ENCODE data around the gene MRM2. TPM values are rescaled to one million over a fixed set of nuclear protein-coding genes. Genes with fewer than 3 reads are reported as not detected.

The MRM2 gene
- total and polyA plus RNA-seq, 7 experiments from 2014 or later: 7.1 to 58.3 (median 20.7) TPM

GRCh38 chr7:2215851-2216250 is 26.2 kb downstream of the MRM2 start:
- Mint-ChIP-seq H3K4me1 (peaks cover 0 to 8% (median 0%) of the 10 kb centered on the region in 7 donors), H3K36me3 (peaks cover 14 to 63% (median 27%) of the 10 kb centered on the region in 5 donors), H3K27me3 (no peaks in the 10 kb centered on the region), H3K9me3 (no peaks in the 10 kb centered on the region), H3K27ac (no peak overlapping the region), H3K4me3 (peak overlapping the region in 1 of 10 donors; percentile 8)
- ATAC-seq (no peak), DNase-seq (no peak)
- POLR2A ChIA-PET: no interaction called here
- no peaks in the 10 kb centered on the region for H3K9me3 ChIP-seq (ENCODE audit: control insufficient read depth in 2 of 3, low read length in 3 of 3)
- intact Hi-C loops (cut with micrococcal nuclease): no loop called here
- no peaks in the 10 kb centered on the region for H3K27me3 ChIP-seq (ENCODE audit: control insufficient read depth in 2 of 2, insufficient read depth in 2 of 2, low read length in 2 of 2)
- no peak overlapping the region for H3K27ac ChIP-seq (ENCODE audit: low read depth, low read length)
- H3K4me1 ChIP-seq (ENCODE audit: control insufficient read depth in 2 of 2, insufficient read depth in 2 of 2, low read length in 2 of 2): no peaks in the 10 kb centered on the region
- peaks cover 0 to 97% (median 6%) of the 10 kb centered on the region in 3 experiments for H3K36me3 ChIP-seq (ENCODE audit: control insufficient read depth in 2 of 3, insufficient read depth in 3 of 3, low read length in 3 of 3)
- H3K4me3 ChIP-seq (ENCODE audit: low read length): no peak overlapping the region
- CTCF ChIA-PET: no interaction called here

- Mint-ChIP-seq H3K4me1 (peaks cover 0 to 8% (median 0%) of the 10 kb centered on the region in 7 donors), H3K4me3 (no peak overlapping the region), H3K9me3 (no peaks in the 10 kb centered on the region), H3K27ac (no peak overlapping the region), H3K27me3 (no peaks in the 10 kb centered on the region), H3K36me3 (peaks cover 14 to 60% (median 27%) of the 10 kb centered on the region in 5 donors)
- POLR2A ChIA-PET: interaction anchor here (0.6 kb wide), 1 partner anchor 27 kb away, joined by 4 read pairs; no protein-coding TSS in a partner anchor
- ATAC-seq: peak; percentile 31
- H3K9me3 ChIP-seq (ENCODE audit: control insufficient read depth in 2 of 3, low read length in 3 of 3): no peaks in the 10 kb centered on the region
- H3K36me3 ChIP-seq (ENCODE audit: control insufficient read depth in 2 of 3, insufficient read depth in 3 of 3, low read length in 3 of 3): peaks cover 0 to 89% (median 6%) of the 10 kb centered on the region in 3 experiments
- H3K4me3 ChIP-seq (ENCODE audit: low read length): no peak overlapping the region
- CTCF ChIA-PET: no interaction called here
- H3K27me3 ChIP-seq (ENCODE audit: control insufficient read depth in 2 of 2, insufficient read depth in 2 of 2, low read length in 2 of 2): no peaks in the 10 kb centered on the region
- no peaks in the 10 kb centered on the region for H3K4me1 ChIP-seq (ENCODE audit: control insufficient read depth in 2 of 2, insufficient read depth in 2 of 2, low read length in 2 of 2)
- intact Hi-C loops (cut with micrococcal nuclease): no loop called here
- no peak for DNase-seq
- no peak overlapping the region for H3K27ac ChIP-seq (ENCODE audit: low read depth, low read length)
These were observed 27.4 kb downstream of the MRM2 start for GRCh38 chr7:2214636-2215035.

DNA sequence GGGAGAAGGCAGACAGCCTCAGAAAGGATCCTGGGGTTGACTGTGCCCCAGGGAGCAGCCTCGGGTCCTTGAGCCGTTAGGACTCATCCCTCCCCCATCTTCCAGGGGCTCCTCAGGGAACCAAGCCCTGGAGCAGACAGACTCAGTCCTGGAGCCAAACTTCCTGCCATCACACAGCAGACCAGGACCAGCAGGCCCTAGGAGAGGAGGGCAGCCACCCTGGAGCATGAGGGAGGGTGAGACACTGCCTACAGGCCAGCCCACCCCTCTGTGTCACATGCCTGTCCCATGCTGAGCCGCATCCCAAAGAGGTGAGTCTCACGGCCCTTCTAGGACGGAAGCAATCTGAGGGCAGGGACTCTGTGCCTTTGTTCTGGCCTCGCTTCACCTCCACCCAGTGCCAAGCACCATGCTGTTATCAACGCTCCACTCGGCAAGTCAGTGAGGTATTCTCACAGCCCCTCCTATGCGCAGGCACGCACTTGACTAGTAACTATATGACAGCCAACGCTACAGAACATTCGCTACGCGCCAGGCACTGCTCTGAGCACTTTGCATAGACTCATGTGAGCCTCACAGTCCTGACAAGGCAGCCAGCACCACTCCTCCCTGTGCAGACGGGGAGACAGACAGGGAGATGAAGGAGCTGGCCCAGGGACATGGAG is 28.3 kb downstream of the MRM2 start:
- Mint-ChIP-seq H3K36me3 (peaks cover 16 to 60% (median 28%) of the 10 kb centered on the region in 5 donors), H3K9me3 (no peaks in the 10 kb centered on the region), H3K4me1 (peaks cover 0 to 12% (median 0%) of the 10 kb centered on the region in 7 donors), H3K27ac (peak overlapping the region in 1 of 9 donors; percentile 69), H3K27me3 (no peaks in the 10 kb centered on the region), H3K4me3 (peak overlapping the region in 1 of 10 donors; percentile 17)
- no peak for ATAC-seq
- DNase-seq: no peak
- ChIA-PET CTCF (no interaction called here), POLR2A (no interaction called here)
- H3K4me1 ChIP-seq (ENCODE audit: control insufficient read depth in 2 of 2, insufficient read depth in 2 of 2, low read length in 2 of 2): no peaks in the 10 kb centered on the region
- intact Hi-C loops (cut with micrococcal nuclease): no loop called here
- no peak overlapping the region for H3K4me3 ChIP-seq (ENCODE audit: low read length)
- no peak overlapping the region for H3K27ac ChIP-seq (ENCODE audit: low read depth, low read length)
- H3K27me3 ChIP-seq (ENCODE audit: control insufficient read depth in 2 of 2, insufficient read depth in 2 of 2, low read length in 2 of 2): no peaks in the 10 kb centered on the region
- no peaks in the 10 kb centered on the region for H3K9me3 ChIP-seq (ENCODE audit: control insufficient read depth in 2 of 3, low read length in 3 of 3)
- peaks cover 0 to 83% (median 6%) of the 10 kb centered on the region in 3 experiments for H3K36me3 ChIP-seq (ENCODE audit: control insufficient read depth in 2 of 3, insufficient read depth in 3 of 3, low read length in 3 of 3)

DNA sequence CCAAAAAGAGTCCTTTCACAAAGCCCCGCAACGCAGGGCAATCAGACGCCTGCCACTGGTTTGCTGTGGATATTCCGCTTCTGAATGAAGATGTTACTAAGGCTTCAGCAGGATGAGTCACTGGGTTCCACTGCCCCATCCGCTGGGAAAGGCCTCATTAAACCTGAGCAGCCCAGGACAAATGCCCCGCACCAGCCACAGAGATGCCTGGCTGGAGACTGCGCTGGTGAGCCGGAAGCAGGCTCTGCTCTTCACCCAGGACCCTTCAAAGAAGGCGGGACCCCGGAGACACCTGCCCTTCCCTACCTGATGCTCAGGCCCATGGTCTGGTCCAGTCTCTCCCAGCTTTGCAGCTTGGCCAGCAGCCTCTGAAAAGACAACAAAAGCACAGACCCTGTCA is 29.1 kb downstream of the MRM2 start:
- H3K4me1 ChIP-seq (ENCODE audit: control insufficient read depth in 2 of 2, insufficient read depth in 2 of 2, low read length in 2 of 2): no peaks in the 10 kb centered on the region
- no peak overlapping the region for H3K4me3 ChIP-seq (ENCODE audit: low read length)
- H3K9me3 ChIP-seq (ENCODE audit: control insufficient read depth in 2 of 3, low read length in 3 of 3): no peaks in the 10 kb centered on the region
- peak overlapping the region in 1 of 9 donors; percentile 60 for H3K27ac Mint-ChIP-seq
- no peaks in the 10 kb centered on the region for H3K27me3 Mint-ChIP-seq
- no peak overlapping the region for H3K27ac ChIP-seq (ENCODE audit: low read depth, low read length)
- no peaks in the 10 kb centered on the region for H3K9me3 Mint-ChIP-seq
- peaks cover 16 to 62% (median 28%) of the 10 kb centered on the region in 5 donors for H3K36me3 Mint-ChIP-seq
- ATAC-seq: no peak
- H3K4me1 Mint-ChIP-seq: peaks cover 0 to 12% (median 0%) of the 10 kb centered on the region in 7 donors
- intact Hi-C loops (cut with micrococcal nuclease): no loop called here
- H3K36me3 ChIP-seq (ENCODE audit: control insufficient read depth in 2 of 3, insufficient read depth in 3 of 3, low read length in 3 of 3): peaks cover 0 to 82% (median 6%) of the 10 kb centered on the region in 3 experiments
- DNase-seq: no peak
- ChIA-PET CTCF (no interaction called here), POLR2A (no interaction called here)
- no peaks in the 10 kb centered on the region for H3K27me3 ChIP-seq (ENCODE audit: control insufficient read depth in 2 of 2, insufficient read depth in 2 of 2, low read length in 2 of 2)
- H3K4me3 Mint-ChIP-seq: no peak overlapping the region

GRCh38 chr7:2211926-2212325 is 30.1 kb downstream of the MRM2 start:
- peaks cover 16 to 62% (median 32%) of the 10 kb centered on the region in 5 donors for H3K36me3 Mint-ChIP-seq
- no peaks in the 10 kb centered on the region for H3K9me3 Mint-ChIP-seq
- no peaks in the 10 kb centered on the region for H3K9me3 ChIP-seq (ENCODE audit: control insufficient read depth in 2 of 3, low read length in 3 of 3)
- no peaks in the 10 kb centered on the region for H3K4me1 ChIP-seq (ENCODE audit: control insufficient read depth in 2 of 2, insufficient read depth in 2 of 2, low read length in 2 of 2)
- no peak overlapping the region for H3K4me3 Mint-ChIP-seq
- peaks cover 0 to 82% (median 0%) of the 10 kb centered on the region in 3 experiments for H3K36me3 ChIP-seq (ENCODE audit: control insufficient read depth in 2 of 3, insufficient read depth in 3 of 3, low read length in 3 of 3)
- ChIA-PET POLR2A (no interaction called here), CTCF (no interaction called here)
- no peak overlapping the region for H3K4me3 ChIP-seq (ENCODE audit: low read length)
- no peaks in the 10 kb centered on the region for H3K27me3 ChIP-seq (ENCODE audit: control insufficient read depth in 2 of 2, insufficient read depth in 2 of 2, low read length in 2 of 2)
- H3K27me3 Mint-ChIP-seq: no peaks in the 10 kb centered on the region
- no peak for ATAC-seq
- H3K27ac Mint-ChIP-seq: no peak overlapping the region
- intact Hi-C loops (cut with micrococcal nuclease): no loop called here
- peaks cover 0 to 12% (median 0%) of the 10 kb centered on the region in 7 donors for H3K4me1 Mint-ChIP-seq
- H3K27ac ChIP-seq (ENCODE audit: low read depth, low read length): no peak overlapping the region
- DNase-seq: no peak

DNA sequence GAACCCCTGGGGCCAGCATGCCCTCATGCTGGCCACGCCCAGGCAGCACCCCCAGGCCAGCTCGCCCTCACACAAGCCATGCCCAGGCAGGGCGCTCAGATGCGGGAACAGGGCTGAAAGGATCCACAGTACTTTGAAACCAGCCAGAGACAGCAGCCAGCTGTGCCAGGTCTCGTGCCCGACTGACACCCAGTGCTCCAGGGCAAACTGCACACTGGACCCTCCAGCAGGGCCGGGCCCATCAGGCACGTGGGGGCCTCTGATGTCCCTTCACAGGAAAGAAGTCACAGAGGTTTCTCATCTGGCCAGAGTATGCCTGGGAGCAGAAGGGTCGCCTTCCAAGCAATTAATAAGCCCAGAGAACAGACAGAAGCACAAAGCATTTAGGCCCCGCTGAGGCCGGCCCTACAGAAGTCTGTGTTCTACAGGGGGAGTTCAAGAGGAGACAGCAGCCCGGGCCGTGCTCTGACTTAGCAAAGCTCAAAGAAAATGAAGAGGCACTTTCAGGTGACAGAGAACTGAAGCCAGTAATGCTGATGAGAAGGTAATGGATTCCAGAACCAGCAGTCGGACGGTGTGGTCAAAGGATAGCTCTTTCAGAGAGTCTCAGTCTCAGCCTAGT is 30.6 kb downstream of the MRM2 start:
- H3K9me3 ChIP-seq (ENCODE audit: control insufficient read depth in 2 of 3, low read length in 3 of 3): no peaks in the 10 kb centered on the region
- intact Hi-C loops (cut with micrococcal nuclease): no loop called here
- no peak for DNase-seq
- no peaks in the 10 kb centered on the region for H3K27me3 ChIP-seq (ENCODE audit: control insufficient read depth in 2 of 2, insufficient read depth in 2 of 2, low read length in 2 of 2)
- ChIA-PET POLR2A (no interaction called here), CTCF (interaction anchor here (0.7 kb wide), 1 partner anchor 422 kb away, joined by 3 read pairs; no protein-coding TSS in a partner anchor)
- H3K27ac Mint-ChIP-seq: no peak overlapping the region
- no peak overlapping the region for H3K4me3 ChIP-seq (ENCODE audit: low read length)
- no peak overlapping the region for H3K27ac ChIP-seq (ENCODE audit: low read depth, low read length)
- H3K27me3 Mint-ChIP-seq: no peaks in the 10 kb centered on the region
- peaks cover 0 to 76% (median under 1%) of the 10 kb centered on the region in 3 experiments for H3K36me3 ChIP-seq (ENCODE audit: control insufficient read depth in 2 of 3, insufficient read depth in 3 of 3, low read length in 3 of 3)
- no peaks in the 10 kb centered on the region for H3K9me3 Mint-ChIP-seq
- no peak for ATAC-seq
- no peak overlapping the region for H3K4me3 Mint-ChIP-seq
- peaks cover 0 to 12% (median 0%) of the 10 kb centered on the region in 7 donors for H3K4me1 Mint-ChIP-seq
- no peaks in the 10 kb centered on the region for H3K4me1 ChIP-seq (ENCODE audit: control insufficient read depth in 2 of 2, insufficient read depth in 2 of 2, low read length in 2 of 2)
- H3K36me3 Mint-ChIP-seq: peaks cover 16 to 57% (median 31%) of the 10 kb centered on the region in 5 donors
